Measurements from ENCODE around the gene GPER1.
"Not testable (repeated sequence)": the region's sequence is repeated elsewhere in the genome, so short reads cannot be mapped to it uniquely, and the experiment has no call there.

- TF ChIP-seq CTCF, EP300 (IDR thresholded peaks at IDR 0.05): not testable (repeated sequence)
These were observed 55.1 kb downstream of the GPER1 start for GRCh38 chr7:1143031-1143430.

All from sigmoid colon (tissue), 4 donors.